Measurements from ENCODE around the gene SPTBN4.
A peak's percentile ranks its signal among the peaks of the same experiment; 100 is the strongest.
"Not testable (repeated sequence)": the region's sequence is repeated elsewhere in the genome, so short reads cannot be mapped to it uniquely, and the experiment has no call there.

Gene SPTBN4

GRCh38 chr19:40444825-40445312 lies 21.9 kb upstream of the SPTBN4 start:
- peaks cover 31% of the 10 kb centered on the region for H3K4me1 ChIP-seq (ENCODE audit: insufficient read depth, low read length)
- peak overlapping the region; percentile 99 for H3K4me3 ChIP-seq (ENCODE audit: low read length)
- peak overlapping the region; percentile 92 for H2AFZ ChIP-seq (ENCODE audit: low read depth, low read length)
- H3K36me3 ChIP-seq (ENCODE audit: insufficient read depth, low read length), result peaks cover 22% of the 10 kb centered on the region
- no peaks in the 10 kb centered on the region for H3K9me3 ChIP-seq (ENCODE audit: low read length)
- H3K27me3 ChIP-seq (ENCODE audit: insufficient read depth, low read length), result no peaks in the 10 kb centered on the region

GRCh38 chr19:40445780-40446262 lies 21.0 kb upstream of the SPTBN4 start:
- no peaks in the 10 kb centered on the region for H3K9me3 ChIP-seq (ENCODE audit: low read length)
- no peak overlapping the region for H3K4me3 ChIP-seq (ENCODE audit: low read length)
- no peak overlapping the region for H2AFZ ChIP-seq (ENCODE audit: low read depth, low read length)

GRCh38 chr19:40446263-40446784 lies 20.5 kb upstream of the SPTBN4 start:
- Histone ChIP-seq H3K4me1 (ENCODE audit: insufficient read depth, low read length) (peaks cover 25% of the 10 kb centered on the region), H3K9me3 (ENCODE audit: low read length) (no peaks in the 10 kb centered on the region), H3K27me3 (ENCODE audit: insufficient read depth, low read length) (no peaks in the 10 kb centered on the region), H3K36me3 (ENCODE audit: insufficient read depth, low read length) (peaks cover 10% of the 10 kb centered on the region), H2AFZ (ENCODE audit: low read depth, low read length) (no peak overlapping the region), H3K4me3 (ENCODE audit: low read length) (no peak overlapping the region)

More at GRCh38 chr19:40445780-40446262, 21.0 kb upstream of the SPTBN4 start:
- Histone ChIP-seq H3K27me3 (ENCODE audit: insufficient read depth, low read length) (no peaks in the 10 kb centered on the region), H3K4me1 (ENCODE audit: insufficient read depth, low read length) (peaks cover 30% of the 10 kb centered on the region), H3K36me3 (ENCODE audit: insufficient read depth, low read length) (peaks cover 15% of the 10 kb centered on the region)

- Histone ChIP-seq H3K36me3 (ENCODE audit: insufficient read depth, low read length) (no peaks in the 10 kb centered on the region), H3K9me3 (ENCODE audit: low read length) (no peaks in the 10 kb centered on the region), H3K27me3 (ENCODE audit: insufficient read depth, low read length) (no peaks in the 10 kb centered on the region), H3K4me1 (ENCODE audit: insufficient read depth, low read length) (peaks cover 10% of the 10 kb centered on the region), H2AFZ (ENCODE audit: low read depth, low read length) (no peak overlapping the region), H3K4me3 (ENCODE audit: low read length) (no peak overlapping the region)
Measured at GRCh38 chr19:40449506-40449905, 17.3 kb upstream of the SPTBN4 start.

- Histone ChIP-seq H3K9me3 (ENCODE audit: low read length) (no peaks in the 10 kb centered on the region), H3K4me1 (ENCODE audit: insufficient read depth, low read length) (peaks cover 3% of the 10 kb centered on the region), H2AFZ (ENCODE audit: low read depth, low read length) (no peak overlapping the region), H3K4me3 (ENCODE audit: low read length) (no peak overlapping the region), H3K36me3 (ENCODE audit: insufficient read depth, low read length) (no peaks in the 10 kb centered on the region), H3K27me3 (ENCODE audit: insufficient read depth, low read length) (no peaks in the 10 kb centered on the region)
Measured at GRCh38 chr19:40450664-40451063, 16.1 kb upstream of the SPTBN4 start.

- Histone ChIP-seq H3K36me3 (ENCODE audit: insufficient read depth, low read length) (no peaks in the 10 kb centered on the region), H3K9me3 (ENCODE audit: low read length) (no peaks in the 10 kb centered on the region), H3K4me3 (ENCODE audit: low read length) (no peak overlapping the region), H3K4me1 (ENCODE audit: insufficient read depth, low read length) (no peaks in the 10 kb centered on the region), H3K27me3 (ENCODE audit: insufficient read depth, low read length) (no peaks in the 10 kb centered on the region), H2AFZ (ENCODE audit: low read depth, low read length) (no peak overlapping the region)
Measured at GRCh38 chr19:40452016-40452415, 14.8 kb upstream of the SPTBN4 start.

GRCh38 chr19:40453151-40453735 lies 13.6 kb upstream of the SPTBN4 start:
- Histone ChIP-seq H3K36me3 (ENCODE audit: insufficient read depth, low read length) (no peaks in the 10 kb centered on the region), H3K9me3 (ENCODE audit: low read length) (no peaks in the 10 kb centered on the region), H2AFZ (ENCODE audit: low read depth, low read length) (no peak overlapping the region), H3K4me3 (ENCODE audit: low read length) (no peak overlapping the region), H3K27me3 (ENCODE audit: insufficient read depth, low read length) (no peaks in the 10 kb centered on the region), H3K4me1 (ENCODE audit: insufficient read depth, low read length) (no peaks in the 10 kb centered on the region)

GRCh38 chr19:40453943-40454342 lies 12.9 kb upstream of the SPTBN4 start:
- H3K4me1 ChIP-seq (ENCODE audit: insufficient read depth, low read length); H3K9me3 ChIP-seq (ENCODE audit: low read length); H3K36me3 ChIP-seq (ENCODE audit: insufficient read depth, low read length); H2AFZ ChIP-seq (ENCODE audit: low read depth, low read length); H3K27me3 ChIP-seq (ENCODE audit: insufficient read depth, low read length); H3K4me3 ChIP-seq (ENCODE audit: low read length): not testable (repeated sequence)

GRCh38 chr19:40457048-40457447 lies 9.8 kb upstream of the SPTBN4 start:
- Histone ChIP-seq H3K4me3 (ENCODE audit: low read length) (no peak overlapping the region), H3K36me3 (ENCODE audit: insufficient read depth, low read length) (no peaks in the 10 kb centered on the region), H3K27me3 (ENCODE audit: insufficient read depth, low read length) (no peaks in the 10 kb centered on the region), H3K4me1 (ENCODE audit: insufficient read depth, low read length) (no peaks in the 10 kb centered on the region), H2AFZ (ENCODE audit: low read depth, low read length) (no peak overlapping the region), H3K9me3 (ENCODE audit: low read length) (no peaks in the 10 kb centered on the region)

- Histone ChIP-seq H2AFZ (ENCODE audit: low read depth, low read length) (no peak overlapping the region), H3K9me3 (ENCODE audit: low read length) (no peaks in the 10 kb centered on the region), H3K4me1 (ENCODE audit: insufficient read depth, low read length) (no peaks in the 10 kb centered on the region), H3K27me3 (ENCODE audit: insufficient read depth, low read length) (no peaks in the 10 kb centered on the region), H3K4me3 (ENCODE audit: low read length) (no peak overlapping the region), H3K36me3 (ENCODE audit: insufficient read depth, low read length) (no peaks in the 10 kb centered on the region)
Measured at GRCh38 chr19:40457953-40458596, 8.7 kb upstream of the SPTBN4 start.

- no peak overlapping the region for H2AFZ ChIP-seq (ENCODE audit: low read depth, low read length)
Measured at GRCh38 chr19:40458597-40458974, 8.2 kb upstream of the SPTBN4 start.

GRCh38 chr19:40460185-40460584 lies 6.6 kb upstream of the SPTBN4 start:
- no peak overlapping the region for H2AFZ ChIP-seq (ENCODE audit: low read depth, low read length)
- no peaks in the 10 kb centered on the region for H3K27me3 ChIP-seq (ENCODE audit: insufficient read depth, low read length)
- no peaks in the 10 kb centered on the region for H3K36me3 ChIP-seq (ENCODE audit: insufficient read depth, low read length)
- H3K9me3 ChIP-seq (ENCODE audit: low read length), result no peaks in the 10 kb centered on the region
- no peak overlapping the region for H3K4me3 ChIP-seq (ENCODE audit: low read length)
- no peaks in the 10 kb centered on the region for H3K4me1 ChIP-seq (ENCODE audit: insufficient read depth, low read length)

More at GRCh38 chr19:40458597-40458974, 8.2 kb upstream of the SPTBN4 start:
- Histone ChIP-seq H3K4me3 (ENCODE audit: low read length) (no peak overlapping the region), H3K9me3 (ENCODE audit: low read length) (no peaks in the 10 kb centered on the region), H3K27me3 (ENCODE audit: insufficient read depth, low read length) (no peaks in the 10 kb centered on the region), H3K4me1 (ENCODE audit: insufficient read depth, low read length) (no peaks in the 10 kb centered on the region), H3K36me3 (ENCODE audit: insufficient read depth, low read length) (no peaks in the 10 kb centered on the region)

- no peaks in the 10 kb centered on the region for H3K9me3 ChIP-seq (ENCODE audit: low read length)
- no peak overlapping the region for H2AFZ ChIP-seq (ENCODE audit: low read depth, low read length)
- H3K36me3 ChIP-seq (ENCODE audit: insufficient read depth, low read length), result no peaks in the 10 kb centered on the region
- H3K4me3 ChIP-seq (ENCODE audit: low read length), result no peak overlapping the region
- H3K4me1 ChIP-seq (ENCODE audit: insufficient read depth, low read length), result peaks cover 9% of the 10 kb centered on the region
- peaks cover 7% of the 10 kb centered on the region for H3K27me3 ChIP-seq (ENCODE audit: insufficient read depth, low read length)
Measured at GRCh38 chr19:40461669-40462221, 5.1 kb upstream of the SPTBN4 start.

All from neuron (in vitro differentiated cells).